WTC11 (cell line): ENCODE measurements around the gene CRYBB1. TPM values are rescaled to one million over a fixed set of nuclear protein-coding genes. Genes with fewer than 3 reads are reported as not detected.
A peak's percentile ranks its signal among the peaks of the same experiment; 100 is the strongest.

Source experiments
- ATAC-seq: fragments of 200-7000 bp; cut with Tn5 transposase; 2 replicates; pipeline ENCODE4 v1.10.0; 2021; ENCODE audit warnings: mild to moderate bottlenecking, moderate library complexity
- CTCF ChIA-PET: fragments of 300-600 bp; sonication (Branson Sonifier 250); formaldehyde crosslinking; loops from one replicate; lab custom pipeline; 2021; ENCODE audit warnings: antibody characterized with exemption; lab: Charles Lee
- POLR2A ChIA-PET: fragments of 350-600 bp; sonication (Branson Sonifier 250); formaldehyde crosslinking; loops from one replicate; lab custom pipeline; 2021; ENCODE audit warnings: antibody characterized with exemption; lab: Charles Lee
- DNase-seq: peaks from one replicate; pipeline ENCODE4 v3.0.0; 2021; ENCODE audit warnings: low spot score
- H3K27ac Mint-ChIP-seq: 2 replicates; pipeline ENCODE4 v1.8.0; 2021; ENCODE audit warnings: mixed read lengths
- H3K27me3 Mint-ChIP-seq: 2 replicates; pipeline ENCODE4 v1.8.0; 2021; ENCODE audit warnings: low read depth, mild to moderate bottlenecking, moderate library complexity, mixed read lengths
- H3K36me3 Mint-ChIP-seq: 2 replicates; pipeline ENCODE4 v1.8.0; 2021; ENCODE audit warnings: mixed read lengths
- H3K4me1 Mint-ChIP-seq: 2 replicates; pipeline ENCODE4 v1.8.0; 2022; ENCODE audit warnings: mixed read lengths
- H3K4me3 Mint-ChIP-seq: 2 replicates; pipeline ENCODE4 v1.8.0; 2021; ENCODE audit warnings: mild to moderate bottlenecking, moderate library complexity, mixed read lengths
- H3K9me3 Mint-ChIP-seq: 2 replicates; pipeline ENCODE4 v1.8.0; 2021; ENCODE audit warnings: mixed read lengths
- AFF4 ChIP-seq: sonication (generic); formaldehyde crosslinking; IDR thresholded peaks from 2 replicates; pipeline ENCODE4 v1.8.1; 2023; ENCODE audit warnings: mild to moderate bottlenecking, missing genetic modification reagents, borderline replicate concordance
- ATF1 ChIP-seq: sonication (generic); formaldehyde crosslinking; IDR thresholded peaks from 2 replicates; pipeline ENCODE4 v1.8.1; 2023; ENCODE audit warnings: mild to moderate bottlenecking, moderate library complexity, missing genetic modification reagents
- CBFB ChIP-seq: sonication (generic); formaldehyde crosslinking; IDR thresholded peaks from 2 replicates; pipeline ENCODE4 v1.8.1; 2022; ENCODE audit warnings: mild to moderate bottlenecking, low read depth, missing genetic modification reagents
- CTCF ChIP-seq: fragments of 200-600 bp; IDR thresholded peaks from 2 replicates; pipeline ENCODE4 v1.8.0; 2022; ENCODE audit warnings: antibody characterized with exemption
- E2F5 ChIP-seq: sonication (generic); formaldehyde crosslinking; IDR thresholded peaks from 2 replicates; pipeline ENCODE4 v1.8.1; 2022; ENCODE audit warnings: mild to moderate bottlenecking, moderate library complexity, missing genetic modification reagents
- ELF4 ChIP-seq: sonication (generic); formaldehyde crosslinking; IDR thresholded peaks from 2 replicates; pipeline ENCODE4 v1.8.1; 2022; ENCODE audit warnings: low read depth, mild to moderate bottlenecking, moderate library complexity, missing genetic modification reagents
- FOXP1 ChIP-seq: sonication (generic); formaldehyde crosslinking; IDR thresholded peaks from 2 replicates; pipeline ENCODE4 v1.8.0; 2022; ENCODE audit warnings: missing genetic modification reagents, mild to moderate bottlenecking, moderate library complexity, borderline replicate concordance
- GRHL2 ChIP-seq: fragments of 250-450 bp; sonication (Bioruptor Pico); IDR thresholded peaks from 2 replicates; pipeline ENCODE4 v1.8.0; 2022; ENCODE audit warnings: mild to moderate bottlenecking, moderate library complexity; ENCODE audit not compliant: insufficient replicate concordance, severe bottlenecking
- GTF2I ChIP-seq: fragments of 250-450 bp; sonication (Bioruptor Pico); conservative IDR thresholded peaks from 2 replicates; pipeline ENCODE4 v1.4.0; 2021; ENCODE audit warnings: mild to moderate bottlenecking
- IRF1 ChIP-seq: sonication (generic); formaldehyde crosslinking; IDR thresholded peaks from 2 replicates; pipeline ENCODE4 v1.8.0; 2023; ENCODE audit warnings: missing genetic modification reagents
- JUN ChIP-seq: sonication (generic); formaldehyde crosslinking; IDR thresholded peaks from 2 replicates; pipeline ENCODE4 v1.8.0; 2023; ENCODE audit warnings: mild to moderate bottlenecking, missing genetic modification reagents
- OVOL2 ChIP-seq: fragments of 250-450 bp; sonication (Bioruptor Pico); IDR thresholded peaks from 2 replicates; pipeline ENCODE4 v1.9.0; 2021; ENCODE audit warnings: mild to moderate bottlenecking, borderline replicate concordance
- PRRX2 ChIP-seq: fragments of 250-450 bp; sonication (Bioruptor Pico); IDR thresholded peaks from 2 replicates; pipeline ENCODE4 v1.8.0; 2021; ENCODE audit warnings: mild to moderate bottlenecking
- SMAD3 ChIP-seq: sonication (generic); formaldehyde crosslinking; IDR thresholded peaks from 2 replicates; pipeline ENCODE4 v1.8.0; 2022; ENCODE audit warnings: missing genetic modification reagents, mild to moderate bottlenecking, borderline replicate concordance
- SOX15 ChIP-seq: fragments of 250-450 bp; sonication (Bioruptor Pico); IDR thresholded peaks from 2 replicates; pipeline ENCODE4 v1.9.0; 2021; ENCODE audit warnings: mild to moderate bottlenecking
- SP1 ChIP-seq: sonication (generic); formaldehyde crosslinking; conservative IDR thresholded peaks from 2 replicates; pipeline ENCODE4 v1.8.1; 2022; ENCODE audit warnings: missing genetic modification reagents
- ZBTB21 ChIP-seq: sonication (generic); formaldehyde crosslinking; IDR thresholded peaks from 2 replicates; pipeline ENCODE4 v1.8.1; 2023; ENCODE audit warnings: mild to moderate bottlenecking, missing genetic modification reagents, borderline replicate concordance
- ZNF121 ChIP-seq: sonication (generic); formaldehyde crosslinking; IDR thresholded peaks from 2 replicates; pipeline ENCODE4 v1.8.0; 2023; ENCODE audit warnings: missing genetic modification reagents
- ZNF219 ChIP-seq: sonication (generic); formaldehyde crosslinking; IDR thresholded peaks from 2 replicates; pipeline ENCODE4 v1.8.0; 2023; ENCODE audit warnings: missing genetic modification reagents, mild to moderate bottlenecking, borderline replicate concordance
- ZNF263 ChIP-seq: sonication (generic); formaldehyde crosslinking; IDR thresholded peaks from 2 replicates; pipeline ENCODE4 v1.8.1; 2022; ENCODE audit warnings: low read depth, mild to moderate bottlenecking, moderate library complexity, missing genetic modification reagents
- ZNF396 ChIP-seq: fragments of 250-450 bp; sonication (Bioruptor Pico); IDR thresholded peaks from 2 replicates; pipeline ENCODE4 v1.8.0; 2021; ENCODE audit warnings: mild to moderate bottlenecking, moderate library complexity, borderline replicate concordance
- ZNF416 ChIP-seq: fragments of 250-450 bp; sonication (Bioruptor Pico); IDR thresholded peaks from 2 replicates; pipeline ENCODE4 v1.9.0; 2021; ENCODE audit warnings: mild to moderate bottlenecking, inconsistent platforms
- total RNA-seq: library from RNA; stranded (reverse); gene quantifications from 3 replicates; pipeline ENCODE4 v1.2.3, GENCODE V29; 2021
- TF ChIP-seq, protein P1 (sequence below): sonication (generic); formaldehyde crosslinking; IDR thresholded peaks from 2 replicates; pipeline ENCODE4 v1.8.1; 2023; ENCODE audit warnings: mild to moderate bottlenecking, missing genetic modification reagents, moderate library complexity
- TF ChIP-seq, protein P2 (sequence below): fragments of 250-450 bp; sonication (Bioruptor Pico); conservative IDR thresholded peaks from 2 replicates; pipeline ENCODE4 v1.9.0; 2021; ENCODE audit warnings: mild to moderate bottlenecking

The CRYBB1 gene
- total RNA-seq, 1 experiment from 2014 or later, result 4.0 TPM

DNA sequence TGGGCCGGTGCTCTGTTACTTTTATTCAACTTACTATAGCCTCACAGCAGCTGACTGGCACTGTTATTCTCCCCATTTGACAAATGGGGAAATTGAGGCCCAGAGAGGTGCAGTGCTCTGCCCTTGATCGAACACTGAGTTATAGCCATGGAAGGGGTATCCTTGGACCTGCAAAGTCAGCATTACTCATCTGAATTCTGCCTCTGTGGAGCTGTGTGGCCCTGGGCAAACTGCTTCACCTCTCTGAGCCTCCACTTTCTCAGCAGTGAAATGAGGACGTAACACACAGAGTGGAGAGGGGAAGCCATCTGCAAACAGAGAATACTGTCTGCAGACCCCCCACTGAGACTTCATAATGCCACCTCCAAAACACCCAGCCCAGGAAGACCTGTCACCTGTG is 53.2 kb downstream of the CRYBB1 start (continued):
- TF ChIP-seq CTCF (no peak), JUN (CRISPR knock-in tag) (no peak), ZNF396 (CRISPR knock-in tag) (no peak), ZNF219 (no peak)
- TF ChIP-seq, all 79 proteins: peak for 0

DNA sequence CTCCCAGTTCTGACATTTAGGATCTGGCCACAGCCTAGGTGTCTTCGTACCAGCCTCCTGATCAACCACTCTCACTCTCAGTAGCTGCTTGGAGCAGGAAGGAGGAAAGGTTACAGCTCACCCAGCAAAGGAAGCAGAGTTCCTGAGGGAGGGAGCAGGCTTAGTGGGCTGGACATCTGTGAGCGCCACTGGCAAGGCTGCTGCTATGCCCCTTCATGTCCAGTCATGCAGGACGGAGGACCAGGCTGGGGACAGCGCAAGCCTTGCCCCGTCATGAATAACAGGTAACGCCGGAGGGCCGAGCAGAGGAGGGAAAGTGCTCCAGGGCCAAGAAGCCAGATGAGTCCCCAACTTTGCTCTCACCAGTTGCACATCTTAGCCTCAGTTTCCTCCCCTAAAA is 53.6 kb downstream of the CRYBB1 start:
- Mint-ChIP-seq H3K9me3 (no peaks in the 10 kb centered on the region), H3K27ac (peak overlapping the region; percentile 75), H3K4me3 (no peak overlapping the region), H3K4me1 (peaks cover 83% of the 10 kb centered on the region), H3K36me3 (peaks cover 6% of the 10 kb centered on the region), H3K27me3 (no peaks in the 10 kb centered on the region; the same call in 1 of the 2 replicates)
- ChIA-PET POLR2A (interaction anchor here (0.6 to 1.5 kb wide), 2 partner anchors 9 to 78 kb away, joined by 3 read pairs; no protein-coding TSS in a partner anchor), CTCF (interaction anchor here (0.8 to 1.3 kb wide), 6 partner anchors 9 to 105 kb away, joined by 3 to 11 read pairs (median 4); partner anchors contain the start of gene TPST2)
- ATAC-seq (no peak), DNase-seq (no peak)
- TF ChIP-seq CBFB (CRISPR knock-in tag) (0 out of 2 replicates have a peak, but pooled peaks have one; percentile 34), ZNF263 (CRISPR knock-in tag) (no peak), ZNF121 (CRISPR knock-in tag) (0 out of 2 replicates have a peak, but pooled peaks have one; percentile 16)

- H3K4me1 Mint-ChIP-seq, result peaks cover 83% of the 10 kb centered on the region
- H3K27ac Mint-ChIP-seq, result peak overlapping the region; percentile 79
- ATAC-seq, result peak; percentile 15; the same call in 1 of the 2 replicates
- TF ChIP-seq ZBTB21 (CRISPR knock-in tag), result no peak
- TF ChIP-seq E2F5, result no peak
- TF ChIP-seq SOX15 (CRISPR knock-in tag), result no peak
- TF ChIP-seq ELF4 (CRISPR knock-in tag), result no peak
- TF ChIP-seq ZNF416, result no peak
- no peak for TF ChIP-seq GRHL2 (CRISPR knock-in tag)
- TF ChIP-seq ATF1 (CRISPR knock-in tag), result no peak
- no peak for TF ChIP-seq FOXP1
- TF ChIP-seq, protein P1, sequence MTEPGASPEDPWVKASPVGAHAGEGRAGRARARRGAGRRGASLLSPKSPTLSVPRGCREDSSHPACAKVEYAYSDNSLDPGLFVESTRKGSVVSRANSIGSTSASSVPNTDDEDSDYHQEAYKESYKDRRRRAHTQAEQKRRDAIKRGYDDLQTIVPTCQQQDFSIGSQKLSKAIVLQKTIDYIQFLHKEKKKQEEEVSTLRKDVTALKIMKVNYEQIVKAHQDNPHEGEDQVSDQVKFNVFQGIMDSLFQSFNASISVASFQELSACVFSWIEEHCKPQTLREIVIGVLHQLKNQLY, result no peak
- TF ChIP-seq ZNF219, result no peak
- TF ChIP-seq SP1 (CRISPR knock-in tag), result no peak; the same call in 1 of the 2 replicates
- TF ChIP-seq, protein P2, sequence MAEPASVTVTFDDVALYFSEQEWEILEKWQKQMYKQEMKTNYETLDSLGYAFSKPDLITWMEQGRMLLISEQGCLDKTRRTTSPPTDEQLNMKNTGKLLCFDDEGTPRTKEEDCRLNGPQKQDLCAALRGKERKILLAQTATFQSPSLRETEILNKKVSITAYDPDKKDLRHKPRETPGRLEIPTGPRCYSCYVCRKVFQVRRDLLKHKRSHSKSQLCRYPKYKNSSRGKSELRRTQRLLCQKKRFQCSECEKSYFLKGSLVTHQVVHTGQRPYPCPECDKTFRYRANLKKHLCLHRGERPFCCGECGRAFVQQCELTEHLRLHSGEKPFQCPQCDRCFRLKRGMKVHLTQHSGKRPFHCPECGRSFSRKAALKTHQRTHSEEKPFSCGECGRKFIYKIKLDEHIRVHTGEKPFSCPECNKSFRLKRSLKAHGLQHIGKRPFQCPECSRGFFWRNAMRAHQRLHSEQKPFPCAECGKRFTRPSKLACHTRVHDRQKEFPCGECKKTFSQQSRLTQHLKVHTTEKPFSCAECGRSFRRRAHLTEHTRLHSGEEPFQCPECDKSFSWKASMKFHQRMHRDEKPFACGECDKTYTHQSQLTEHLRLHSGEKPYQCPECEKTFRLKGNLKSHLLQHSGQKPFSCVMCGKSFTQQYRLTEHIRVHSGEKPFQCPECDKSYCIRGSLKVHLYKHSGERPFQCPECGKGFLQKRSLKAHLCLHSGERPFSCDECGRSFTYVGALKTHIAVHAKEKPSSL (CRISPR knock-in tag), result no peak
- TF ChIP-seq GTF2I, result no peak
- no peak for TF ChIP-seq AFF4 (CRISPR knock-in tag)
- no peak for TF ChIP-seq IRF1 (CRISPR knock-in tag)
- TF ChIP-seq PRRX2 (CRISPR knock-in tag), result no peak
- no peak for TF ChIP-seq OVOL2
- no peak for TF ChIP-seq SMAD3
These were observed 54.8 kb downstream of the CRYBB1 start for GRCh38 chr22:26563022-26563421.

More at GRCh38 chr22:26563022-26563421, 54.8 kb downstream of the CRYBB1 start:
- no peak for DNase-seq
- no peaks in the 10 kb centered on the region for H3K9me3 Mint-ChIP-seq
- ChIA-PET CTCF (interaction anchor here (0.9 to 1.3 kb wide), 4 partner anchors 27 to 106 kb away, joined by 3 to 11 read pairs (median 8); partner anchors contain the start of gene TPST2), POLR2A (no interaction called here)
- H3K4me3 Mint-ChIP-seq, result no peak overlapping the region
- H3K27me3 Mint-ChIP-seq, result no peaks in the 10 kb centered on the region; the same call in 1 of the 2 replicates
- 0 out of 2 replicates have a peak, but pooled peaks cover 3% of the 10 kb centered on the region for H3K36me3 Mint-ChIP-seq
